Stromal cell of bone marrow (primary cell): Measurements from ENCODE around the gene WDR86.

ENCODE experiments used
- DNase-seq: peaks from one replicate; pipeline ENCODE4 v3.0.0-alpha.2; 2012; ENCODE audit warnings: low read depth

Gene WDR86

GRCh38 chr7:151346470-151346769 lies 63.4 kb downstream of the WDR86 start:
- DNase-seq: no peak

- DNase-seq: no peak
Measured at GRCh38 chr7:151345576-151346469, 64.0 kb downstream of the WDR86 start.

- no peak for DNase-seq
Measured at GRCh38 chr7:151343516-151343915, 66.3 kb downstream of the WDR86 start.

- DNase-seq: no peak
Measured at GRCh38 chr7:151342811-151343210, 67.0 kb downstream of the WDR86 start.

GRCh38 chr7:151342102-151342646 lies 67.7 kb downstream of the WDR86 start:
- DNase-seq: no peak

GRCh38 chr7:151341357-151342101 lies 68.3 kb downstream of the WDR86 start, which contains the start of gene NUB1:
Gene NUB1, plus strand, starts transcription at chr7:151341812. Its CDS starts 3,538 bp downstream, at chr7:151345350.
- peak; percentile 65 for DNase-seq

GRCh38 chr7:151340794-151341356 lies 69.0 kb downstream of the WDR86 start:
- no peak for DNase-seq

- DNase-seq: no peak
Measured at GRCh38 chr7:151339651-151340382, 70.0 kb downstream of the WDR86 start.

- DNase-seq: no peak
Measured at GRCh38 chr7:151338809-151339208, 71.0 kb downstream of the WDR86 start.

- DNase-seq: no peak
Measured at GRCh38 chr7:151337346-151337745, 72.5 kb downstream of the WDR86 start.

- DNase-seq: no peak
Measured at GRCh38 chr7:151336027-151336708, 73.7 kb downstream of the WDR86 start.

GRCh38 chr7:151334628-151335027 lies 75.2 kb downstream of the WDR86 start:
- DNase-seq: no peak
